ENCODE data around the gene WHRN.

GRCh38 chr9:114431770-114432169, 73.5 kb downstream of the WHRN start:
- TF ChIP-seq EZH2 (IDR thresholded peaks at IDR 0.05; ENCODE audit: borderline replicate concordance, insufficient read depth, low read depth, low read length, poor library complexity, severe bottlenecking) = no peak
- no peak for TF ChIP-seq CTCF (IDR thresholded peaks at IDR 0.05)
